GM21423 (cell line): Measurements from ENCODE around the gene IL22RA2.
A peak's percentile ranks its signal among the peaks of the same experiment; 100 is the strongest.
"Not testable (repeated sequence)": the region's sequence is repeated elsewhere in the genome, so short reads cannot be mapped to it uniquely, and the experiment has no call there.

Experiments
- ATAC-seq: cut with Tn5 transposase; IDR thresholded peaks from one replicate; pipeline ENCODE4 v1.9.1; 2021; ENCODE audit warnings: mild to moderate bottlenecking, moderate library complexity; ENCODE audit not compliant: unreplicated experiment

Gene IL22RA2

DNA sequence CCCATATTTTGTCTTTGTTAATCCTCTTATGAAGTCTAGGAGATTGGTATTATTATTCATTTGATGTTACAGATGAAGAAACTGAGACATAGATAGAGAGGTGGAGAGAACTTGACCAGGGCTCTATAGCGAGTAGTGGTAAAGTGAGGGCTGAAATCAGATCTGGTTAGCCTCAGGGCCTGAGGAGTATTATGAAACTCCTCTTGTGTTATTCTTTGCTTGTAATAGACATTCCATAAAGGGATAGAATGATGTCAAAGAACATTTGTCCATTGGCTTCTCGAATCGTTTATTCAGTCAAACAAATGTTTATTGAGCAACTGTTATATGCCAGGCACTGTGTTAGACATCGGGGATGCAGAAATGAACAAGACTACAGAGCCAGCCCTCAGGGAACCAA, at the start of gene IL22RA2:
Gene IL22RA2 (minus strand): TSS at position 144 of the 400 bp plus-strand sequence. CDS start 11,895 bp downstream, outside the sequence.
- no peak for ATAC-seq

DNA sequence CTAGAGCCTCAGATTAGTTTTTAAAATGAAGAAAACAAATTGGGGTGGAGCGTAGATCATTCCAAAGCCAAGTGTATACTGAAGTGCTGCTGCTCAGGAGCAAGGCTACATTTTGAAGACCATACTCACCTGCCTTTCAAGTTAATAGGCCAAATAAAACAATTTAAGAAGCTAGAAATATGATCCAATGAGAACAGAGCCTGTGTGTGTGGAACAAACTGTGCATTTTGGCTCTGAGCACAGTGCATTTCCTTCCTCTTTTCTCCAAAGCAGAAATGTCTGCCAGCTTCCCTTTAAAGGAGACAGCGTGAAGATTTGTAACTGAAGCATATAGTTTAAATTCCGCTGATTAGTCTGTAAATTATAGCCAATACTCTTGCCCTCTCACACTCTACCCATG, 48.9 kb upstream of the IL22RA2 start:
- no peak for ATAC-seq

- ATAC-seq, result no peak
Measured at GRCh38 chr6:137219664-137220252, 46.3 kb upstream of the IL22RA2 start.

GRCh38 chr6:137218917-137219663, 45.6 kb upstream of the IL22RA2 start, which contains the start of gene IFNGR1:
TSS of gene IFNGR1 (minus strand) at chr6:137219385. CDS start at chr6:137219327, 58 bp downstream.
- ATAC-seq, result peak; percentile 93

GRCh38 chr6:137218473-137218916, 45.1 kb upstream of the IL22RA2 start:
- ATAC-seq, result peak; percentile 35

DNA sequence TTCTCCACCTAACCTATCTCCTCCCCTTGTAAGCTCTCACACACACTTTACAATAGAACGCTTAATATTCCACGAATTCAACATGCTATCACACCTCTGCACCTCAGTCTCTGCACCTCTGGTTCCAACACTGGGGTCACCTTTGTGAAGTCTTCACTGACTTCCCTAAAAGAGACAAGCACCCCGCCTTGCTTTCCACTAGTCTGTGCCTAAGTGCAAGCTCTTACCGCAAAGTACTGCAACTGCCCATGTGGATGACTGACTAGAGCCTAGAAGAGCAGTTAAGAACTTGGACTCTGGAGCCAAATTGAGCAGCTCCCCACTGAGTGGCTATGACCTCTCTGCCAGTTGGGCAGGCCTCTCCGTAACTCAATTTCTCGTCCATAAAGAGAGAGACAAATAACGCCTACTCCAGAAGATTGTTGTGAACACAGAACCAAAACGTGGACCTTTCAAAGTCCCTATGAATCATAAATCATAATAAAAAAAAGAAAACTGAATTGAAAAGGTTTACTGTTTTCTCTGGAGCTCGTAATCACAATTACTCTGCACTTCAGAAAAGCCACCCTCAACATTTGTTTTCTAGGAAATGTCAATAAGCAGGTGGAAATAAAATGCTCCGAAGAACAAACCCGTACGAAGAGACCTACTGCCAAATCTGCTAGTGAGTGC, 44.5 kb upstream of the IL22RA2 start:
- ATAC-seq, result no peak

DNA sequence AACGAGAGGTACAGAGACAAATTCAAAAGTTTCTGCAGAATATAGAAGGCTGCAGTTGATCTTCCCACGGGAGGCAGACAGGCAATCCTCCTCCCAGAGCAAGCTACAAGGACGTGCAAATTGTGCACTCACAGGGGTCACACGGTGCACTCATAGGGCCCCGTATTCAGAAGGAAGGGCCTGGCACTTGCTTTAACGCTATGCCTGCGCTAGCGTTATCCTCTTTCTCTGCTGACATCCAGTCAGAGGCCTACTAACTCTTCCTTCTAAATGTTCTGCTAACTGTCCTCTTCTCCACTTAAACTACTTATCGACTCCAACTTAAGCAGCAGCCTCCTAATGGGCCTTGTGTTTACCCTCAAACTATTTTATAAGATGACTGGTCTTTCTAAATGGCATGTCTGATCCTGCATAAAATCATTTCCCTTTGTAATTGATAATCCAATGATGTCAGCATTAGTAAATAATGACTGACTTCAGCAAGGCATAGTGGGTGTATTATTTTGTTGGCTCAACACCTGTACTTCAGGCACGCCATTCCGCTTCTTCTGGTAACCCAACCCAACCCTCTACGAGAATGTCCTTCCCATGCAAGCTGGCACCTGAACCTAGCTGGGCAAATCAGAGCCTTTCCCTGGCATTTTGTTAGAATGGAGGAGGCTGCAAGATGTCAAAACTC, 43.6 kb upstream of the IL22RA2 start:
- no peak for ATAC-seq

GRCh38 chr6:137216106-137216505, 42.7 kb upstream of the IL22RA2 start:
- no peak for ATAC-seq

DNA sequence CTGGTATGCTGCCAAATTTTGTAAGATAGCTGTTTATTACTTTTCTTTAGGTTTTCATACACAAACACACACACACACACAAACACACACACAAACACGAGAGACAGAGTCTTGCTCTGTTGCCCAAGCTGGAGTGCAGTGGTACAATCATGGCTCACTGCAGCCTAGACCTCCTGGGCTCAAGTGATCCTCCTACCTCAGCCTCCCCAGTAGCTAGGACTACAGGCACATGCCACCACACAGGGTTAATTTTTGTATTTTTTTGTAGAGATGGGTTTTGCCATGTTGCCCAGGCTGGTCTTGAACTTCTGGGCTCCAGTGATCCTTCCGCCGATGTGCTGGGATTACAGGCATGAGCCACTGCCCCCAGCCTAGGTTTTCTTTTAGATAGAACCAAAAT, 42.2 kb upstream of the IL22RA2 start:
- not testable (repeated sequence) for ATAC-seq

GRCh38 chr6:137214931-137215330, 41.5 kb upstream of the IL22RA2 start:
- ATAC-seq, result no peak

GRCh38 chr6:137213813-137214212, 40.4 kb upstream of the IL22RA2 start:
- no peak for ATAC-seq

DNA sequence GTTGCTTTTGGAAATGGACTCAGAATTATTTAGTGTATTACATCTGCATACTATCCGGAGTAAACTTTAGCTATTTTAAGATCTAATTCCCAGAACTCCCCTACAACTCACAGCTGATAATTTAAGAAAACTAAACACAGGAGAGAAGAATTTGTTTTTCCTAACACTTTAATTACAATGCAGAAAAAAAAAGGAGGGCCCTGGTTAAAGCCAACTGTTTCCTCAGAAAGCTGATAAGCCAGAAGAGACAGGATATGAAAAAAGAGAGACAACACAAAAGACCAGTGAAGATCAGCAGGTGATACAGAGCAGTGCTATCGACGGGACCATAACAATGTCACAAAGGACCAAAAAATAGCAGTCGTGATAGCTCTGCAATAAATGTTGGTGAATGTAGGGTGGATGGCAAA, 39.9 kb upstream of the IL22RA2 start:
- ATAC-seq, result no peak

DNA sequence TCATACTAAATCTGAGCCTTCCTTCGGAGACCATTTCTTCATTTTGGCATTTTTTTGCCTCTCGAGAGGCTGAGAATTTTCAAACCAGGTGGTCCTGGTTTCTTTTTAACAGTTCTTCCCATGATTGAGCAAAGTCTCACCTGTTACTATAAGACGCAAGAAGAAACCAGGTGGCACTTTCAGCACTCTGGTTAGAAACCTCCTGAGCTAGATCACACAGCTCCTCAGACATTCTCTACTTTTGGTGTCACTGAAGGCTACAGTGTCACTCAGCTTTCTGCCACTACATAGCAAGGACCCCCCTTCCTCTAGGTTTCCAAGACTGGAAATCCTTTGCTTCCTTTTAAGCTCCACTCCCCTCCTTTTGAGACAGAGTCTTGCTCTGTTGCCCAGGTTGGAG, 38.5 kb upstream of the IL22RA2 start:
- ATAC-seq, result no peak

GRCh38 chr6:137210903-137211302, 37.5 kb upstream of the IL22RA2 start:
- ATAC-seq, result no peak

- ATAC-seq, result no peak
Measured at GRCh38 chr6:137208279-137208678, 34.8 kb upstream of the IL22RA2 start.

DNA sequence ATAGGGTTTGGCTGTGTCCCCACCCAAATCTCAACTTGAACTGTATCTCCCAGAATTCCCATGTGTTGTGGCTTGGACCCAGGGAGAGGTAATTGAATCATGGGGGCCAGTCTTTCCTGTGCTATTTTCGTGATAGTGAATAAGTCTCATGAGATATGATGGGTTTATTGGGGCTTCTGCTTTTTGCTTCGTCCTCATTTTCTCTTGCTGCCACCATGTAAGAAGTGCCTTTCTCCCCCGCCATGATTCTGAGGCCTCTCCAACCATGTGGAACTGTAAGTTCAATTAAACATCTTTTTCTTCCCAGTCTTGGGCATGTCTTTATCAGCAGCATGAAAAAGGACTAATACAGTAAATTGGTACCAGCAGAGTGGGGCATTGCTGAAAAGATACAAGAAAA, 34.0 kb upstream of the IL22RA2 start:
- not testable (repeated sequence) for ATAC-seq

DNA sequence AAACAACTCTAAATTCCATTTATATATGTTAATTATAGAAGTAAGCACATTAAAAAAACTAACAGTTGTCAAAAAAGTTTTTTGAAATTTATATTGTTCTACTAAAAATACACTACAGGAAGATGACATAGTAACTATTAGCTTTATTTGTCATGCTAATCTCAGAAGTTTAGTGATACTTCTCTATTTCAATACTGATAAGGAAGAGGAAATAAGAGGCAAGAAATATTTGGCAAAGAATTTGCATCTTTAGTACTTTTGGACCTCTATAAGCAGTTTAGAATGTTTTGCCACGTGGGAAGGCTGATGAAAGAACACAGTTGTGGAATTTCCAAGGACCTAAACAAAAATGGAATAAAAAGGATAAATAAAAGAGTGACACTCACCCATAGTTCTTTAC, 33.1 kb upstream of the IL22RA2 start:
- ATAC-seq, result no peak

- no peak for ATAC-seq
Measured at GRCh38 chr6:137203256-137203655, 29.8 kb upstream of the IL22RA2 start.

- no peak for ATAC-seq
Measured at GRCh38 chr6:137202078-137202477, 28.6 kb upstream of the IL22RA2 start.

DNA sequence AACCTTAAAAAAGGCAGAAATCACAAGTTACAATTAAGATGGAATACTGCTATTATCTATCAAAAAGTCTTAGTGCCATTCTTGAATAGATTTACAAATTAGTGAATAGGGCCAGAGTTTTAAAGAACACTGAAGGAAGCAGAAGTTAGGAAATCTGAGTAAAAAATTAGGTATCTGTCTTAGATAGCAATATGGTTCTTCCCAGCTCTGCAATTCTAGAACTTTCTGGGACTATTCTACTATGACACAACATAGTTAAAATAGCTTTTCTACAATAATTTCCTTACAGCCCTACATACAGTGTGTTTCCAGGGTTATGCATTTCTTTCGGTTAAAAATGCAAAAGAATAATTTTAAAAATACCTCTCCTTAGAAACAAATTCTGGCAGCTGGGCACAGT, 27.6 kb upstream of the IL22RA2 start:
- ATAC-seq, result no peak

GRCh38 chr6:137200288-137200687, 26.8 kb upstream of the IL22RA2 start:
- ATAC-seq, result no peak
